ENCODE data around the gene CEP112. TPM values are rescaled to one million over a fixed set of nuclear protein-coding genes. Genes with fewer than 3 reads are reported as not detected.

CEP112 gene
- total RNA-seq, 4 donors from 2014 or later = 14.6 to 21.2 (median 20.2) TPM

- Histone ChIP-seq H3K27me3 (no peaks in the 10 kb centered on the region), H3K27ac (no peak overlapping the region), H3K4me3 (replicated peaks in 1 of 3) (no peak overlapping the region), H3K36me3 (no peaks in the 10 kb centered on the region), H3K4me1 (peaks cover 3 to 5% of the 10 kb centered on the region in 2 donors), H3K9me3 (no peaks in the 10 kb centered on the region)
- no peak for TF ChIP-seq CTCF (IDR thresholded peaks at IDR 0.05)
- no peak for TF ChIP-seq POLR2A (IDR thresholded peaks at IDR 0.05)
- intact Hi-C loops (cut with DNase I) = no loop called here
- no peak for DNase-seq
- WGBS, 2 donors = 76 to 83% methylated on average over 3 of the region's 3 CpGs
Observed at GRCh38 chr17:65679165-65679845, 512.6 kb downstream of the CEP112 start.

- Histone ChIP-seq H3K27me3 (no peaks in the 10 kb centered on the region), H3K27ac (no peak overlapping the region), H3K4me3 (replicated peaks in 1 of 3) (no peak overlapping the region), H3K9me3 (no peaks in the 10 kb centered on the region), H3K36me3 (no peaks in the 10 kb centered on the region), H3K4me1 (peaks cover 8 to 10% of the 10 kb centered on the region in 2 donors)
- DNase-seq = no peak
- intact Hi-C loops (cut with DNase I) = no loop called here
- TF ChIP-seq CTCF (IDR thresholded peaks at IDR 0.05) (no peak), POLR2A (IDR thresholded peaks at IDR 0.05) (no peak)
- 34 to 63% methylated on average over 9 of the region's 9 CpGs for whole genome bisulfite sequencing, 2 donors
Observed at GRCh38 chr17:65678546-65678945, 513.4 kb downstream of the CEP112 start.

- no peak for DNase-seq
- Histone ChIP-seq H3K27me3 (no peaks in the 10 kb centered on the region), H3K4me3 (replicated peaks in 1 of 3) (no peak overlapping the region), H3K4me1 (peaks cover 8 to 10% of the 10 kb centered on the region in 2 donors), H3K9me3 (no peaks in the 10 kb centered on the region), H3K27ac (no peak overlapping the region), H3K36me3 (no peaks in the 10 kb centered on the region)
- intact Hi-C loops (cut with DNase I) = no loop called here
- WGBS, 2 donors = 73 to 84% methylated on average over 2 of the region's 2 CpGs
- TF ChIP-seq POLR2A (IDR thresholded peaks at IDR 0.05) = no peak
- TF ChIP-seq CTCF (IDR thresholded peaks at IDR 0.05) = no peak
Observed at GRCh38 chr17:65677932-65678331, 514.0 kb downstream of the CEP112 start.

- DNase-seq = peak; percentile 13 to 21
- Histone ChIP-seq H3K36me3 (no peaks in the 10 kb centered on the region), H3K27me3 (no peaks in the 10 kb centered on the region), H3K27ac (peak overlapping the region in 1 of 3 donors; percentile 7), H3K9me3 (no peaks in the 10 kb centered on the region), H3K4me1 (peaks cover 8 to 10% of the 10 kb centered on the region in 2 donors), H3K4me3 (replicated peaks in 1 of 3) (no peak overlapping the region)
- TF ChIP-seq POLR2A (IDR thresholded peaks at IDR 0.05) (no peak), CTCF (IDR thresholded peaks at IDR 0.05) (no peak)
- 74 to 82% methylated on average over 1 of the region's 1 CpG for WGBS, 2 donors
- intact Hi-C loops (cut with DNase I) = no loop called here
Observed at GRCh38 chr17:65674246-65675045, 517.5 kb downstream of the CEP112 start.
